Panc1 (cell line): ENCODE measurements around the gene NKAIN2.

ENCODE experiments used
- POLR2AphosphoS5 ChIP-seq: IDR thresholded peaks from 2 replicates; pipeline ENCODE4 v1.6.1; 2012; ENCODE audit warnings: mild to moderate bottlenecking, low read depth, low read length, moderate library complexity
- TF ChIP-seq, protein P1 (sequence below): fragments of 450-650 bp; IDR thresholded peaks from 2 replicates; pipeline ENCODE4 v1.5.1; 2017; ENCODE audit warnings: mild to moderate bottlenecking

DNA sequence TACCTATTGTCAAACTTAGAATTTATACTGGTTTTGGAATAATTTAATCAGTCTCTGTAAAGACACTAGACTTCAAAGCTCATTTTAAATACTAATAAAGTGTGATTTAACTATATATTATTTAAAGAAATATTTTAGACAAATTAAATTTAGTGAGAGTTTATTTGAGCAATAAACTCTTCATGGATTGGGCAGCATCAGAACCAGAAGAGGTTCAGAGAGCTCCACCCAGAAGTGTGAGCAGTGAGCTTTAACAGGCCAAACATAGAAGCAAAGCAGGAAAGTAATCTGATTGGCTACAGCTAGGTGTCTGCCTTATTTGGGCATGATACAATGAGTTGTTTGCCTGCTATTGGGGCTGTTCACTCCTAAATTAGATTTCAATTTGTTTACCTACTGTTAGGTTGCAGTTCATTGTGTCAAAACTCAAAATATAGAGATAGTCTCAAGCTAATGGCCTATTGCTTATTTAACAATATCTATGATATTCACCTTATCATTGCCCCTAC is 803.5 kb downstream of the NKAIN2 start:
- TF ChIP-seq, protein P1, sequence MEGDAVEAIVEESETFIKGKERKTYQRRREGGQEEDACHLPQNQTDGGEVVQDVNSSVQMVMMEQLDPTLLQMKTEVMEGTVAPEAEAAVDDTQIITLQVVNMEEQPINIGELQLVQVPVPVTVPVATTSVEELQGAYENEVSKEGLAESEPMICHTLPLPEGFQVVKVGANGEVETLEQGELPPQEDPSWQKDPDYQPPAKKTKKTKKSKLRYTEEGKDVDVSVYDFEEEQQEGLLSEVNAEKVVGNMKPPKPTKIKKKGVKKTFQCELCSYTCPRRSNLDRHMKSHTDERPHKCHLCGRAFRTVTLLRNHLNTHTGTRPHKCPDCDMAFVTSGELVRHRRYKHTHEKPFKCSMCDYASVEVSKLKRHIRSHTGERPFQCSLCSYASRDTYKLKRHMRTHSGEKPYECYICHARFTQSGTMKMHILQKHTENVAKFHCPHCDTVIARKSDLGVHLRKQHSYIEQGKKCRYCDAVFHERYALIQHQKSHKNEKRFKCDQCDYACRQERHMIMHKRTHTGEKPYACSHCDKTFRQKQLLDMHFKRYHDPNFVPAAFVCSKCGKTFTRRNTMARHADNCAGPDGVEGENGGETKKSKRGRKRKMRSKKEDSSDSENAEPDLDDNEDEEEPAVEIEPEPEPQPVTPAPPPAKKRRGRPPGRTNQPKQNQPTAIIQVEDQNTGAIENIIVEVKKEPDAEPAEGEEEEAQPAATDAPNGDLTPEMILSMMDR = no peak
- no peak for TF ChIP-seq POLR2AphosphoS5
